OCI-LY7 (cell line): Measurements from ENCODE around the gene OSBP. TPM values are rescaled to one million over a fixed set of nuclear protein-coding genes. Genes with fewer than 3 reads are reported as not detected.

Source experiments
- BruUV-seq: library from RNA; stranded (reverse); fragments of 400-500 nt; replicated peaks from 2 replicates; lab custom pipeline; 2021; lab: Mats Ljungman, UMichigan
- CTCF ChIA-PET: fragments of 300-600 bp; sonication (Branson Sonifier 250); formaldehyde crosslinking; loops from one replicate; lab custom pipeline; 2022; ENCODE audit warnings: antibody characterized with exemption; ENCODE audit not compliant: unreplicated experiment; lab: Charles Lee
- POLR2A ChIA-PET: fragments of 300-600 bp; sonication (Branson Sonifier 250); formaldehyde crosslinking; loops from one replicate; lab custom pipeline; 2022; ENCODE audit warnings: antibody characterized with exemption; lab: Charles Lee
- DNase-seq: peaks from one replicate; pipeline ENCODE4 v3.0.0-alpha.2; 2015; ENCODE audit warnings: low spot score
- H2AFZ ChIP-seq: fragments of 200-600 bp; sonication (generic), shearing (Covaris generic); 2 replicates; pipeline ENCODE4 v1.6.1; 2014; ENCODE audit warnings: mild to moderate bottlenecking, antibody characterized with exemption, low read length, moderate library complexity
- H3K27ac ChIP-seq: fragments of 200-600 bp; sonication (generic); 2 replicates; pipeline ENCODE4 v1.5.1; 2014; ENCODE audit warnings: mixed run types, low read depth, mild to moderate bottlenecking, moderate library complexity, low read length, inconsistent platforms; ENCODE audit not compliant: poor library complexity, severe bottlenecking
- H3K36me3 ChIP-seq: fragments of 200-600 bp; sonication (generic); 2 replicates; pipeline ENCODE4 v1.6.1; 2014; ENCODE audit warnings: mild to moderate bottlenecking, antibody characterized with exemption, low read length, moderate library complexity, mixed read lengths; ENCODE audit not compliant: insufficient read depth
- H3K4me1 ChIP-seq: fragments of 200-600 bp; sonication (generic); 2 replicates; pipeline ENCODE4 v1.5.1; 2014; ENCODE audit warnings: mild to moderate bottlenecking, low read length; ENCODE audit not compliant: insufficient read depth, poor library complexity, severe bottlenecking
- H3K4me2 ChIP-seq: fragments of 200-600 bp; sonication (generic); 2 replicates; pipeline ENCODE4 v1.6.1; 2014; ENCODE audit warnings: mild to moderate bottlenecking, low read length
- H3K4me3 ChIP-seq: fragments of 200-600 bp; sonication (generic); 2 replicates; pipeline ENCODE4 v1.5.1; 2014; ENCODE audit warnings: mild to moderate bottlenecking, low read depth, low read length; ENCODE audit not compliant: poor library complexity, severe bottlenecking
- H3K79me2 ChIP-seq: fragments of 200-600 bp; sonication (generic); 2 replicates; pipeline ENCODE4 v1.6.1; 2016; ENCODE audit warnings: low read depth, mild to moderate bottlenecking, low read length, moderate library complexity, mixed read lengths; ENCODE audit not compliant: insufficient read depth
- H3K9me2 ChIP-seq: fragments of 200-600 bp; sonication (generic); 2 replicates; pipeline ENCODE4 v1.6.1; 2016; ENCODE audit warnings: mild to moderate bottlenecking, low read length, mixed read lengths; ENCODE audit not compliant: insufficient read depth
- H3K9me3 ChIP-seq: fragments of 200-600 bp; sonication (generic); 2 replicates; pipeline ENCODE4 v1.6.1; 2014; ENCODE audit warnings: mild to moderate bottlenecking, mixed run types, low read length, mixed read lengths
- H4K20me1 ChIP-seq: fragments of 200-600 bp; sonication (generic); 2 replicates; pipeline ENCODE4 v1.6.1; 2014; ENCODE audit warnings: mild to moderate bottlenecking, antibody characterized with exemption, low read length, moderate library complexity, mixed read lengths; ENCODE audit not compliant: insufficient read depth
- EZH2phosphoT487 ChIP-seq: fragments of 200-600 bp; sonication (generic); IDR thresholded peaks from 2 replicates; pipeline ENCODE4 v1.6.1; 2018; ENCODE audit warnings: low read depth, borderline replicate concordance, mild to moderate bottlenecking, mixed run types, antibody characterized with exemption, low read length, moderate library complexity, mixed read lengths
- intact Hi-C: fragments of 100-400 bp; cut with micrococcal nuclease; formaldehyde crosslinking; loops from one replicate; pipeline ENCODE4 v1.10.0; 2022; ENCODE audit not compliant: unreplicated experiment
- total RNA-seq, 2 experiments: library from RNA; depleted of rRNA in 1 of 2; stranded (reverse); fragments of >200 nt in 1 of 2; shearing (Covaris generic) in 1 of 2; gene quantifications; 2 replicates each; pipeline ENCODE4 v1.2.3, GENCODE V29; 2014 to 2022
- TF ChIP-seq, protein P1 (sequence below): fragments of 200-600 bp; sonication (generic); conservative IDR thresholded peaks from 2 replicates; pipeline ENCODE4 v1.5.1; 2014; ENCODE audit warnings: mild to moderate bottlenecking, antibody characterized with exemption, low read length, moderate library complexity, mixed read lengths

The OSBP gene
- total RNA-seq, 2 experiments from 2014 or later: 19.2 to 44.6 TPM

GRCh38 chr11:59615120-59615636 lies 396 bp downstream of the OSBP start:
- Histone ChIP-seq H4K20me1 (peaks cover 28% of the 10 kb centered on the region), H3K36me3 (peaks cover 33% of the 10 kb centered on the region), H3K27ac (peak overlapping the region; percentile 36), H3K9me3 (no peaks in the 10 kb centered on the region), H3K9me2 (no peaks in the 10 kb centered on the region), H3K4me1 (peaks cover 38% of the 10 kb centered on the region), H3K79me2 (peaks cover 42% of the 10 kb centered on the region), H3K4me2 (peak overlapping the region; percentile 100), H2AFZ (no peak overlapping the region), H3K4me3 (peak overlapping the region; percentile 98)
- TF ChIP-seq, protein P1, sequence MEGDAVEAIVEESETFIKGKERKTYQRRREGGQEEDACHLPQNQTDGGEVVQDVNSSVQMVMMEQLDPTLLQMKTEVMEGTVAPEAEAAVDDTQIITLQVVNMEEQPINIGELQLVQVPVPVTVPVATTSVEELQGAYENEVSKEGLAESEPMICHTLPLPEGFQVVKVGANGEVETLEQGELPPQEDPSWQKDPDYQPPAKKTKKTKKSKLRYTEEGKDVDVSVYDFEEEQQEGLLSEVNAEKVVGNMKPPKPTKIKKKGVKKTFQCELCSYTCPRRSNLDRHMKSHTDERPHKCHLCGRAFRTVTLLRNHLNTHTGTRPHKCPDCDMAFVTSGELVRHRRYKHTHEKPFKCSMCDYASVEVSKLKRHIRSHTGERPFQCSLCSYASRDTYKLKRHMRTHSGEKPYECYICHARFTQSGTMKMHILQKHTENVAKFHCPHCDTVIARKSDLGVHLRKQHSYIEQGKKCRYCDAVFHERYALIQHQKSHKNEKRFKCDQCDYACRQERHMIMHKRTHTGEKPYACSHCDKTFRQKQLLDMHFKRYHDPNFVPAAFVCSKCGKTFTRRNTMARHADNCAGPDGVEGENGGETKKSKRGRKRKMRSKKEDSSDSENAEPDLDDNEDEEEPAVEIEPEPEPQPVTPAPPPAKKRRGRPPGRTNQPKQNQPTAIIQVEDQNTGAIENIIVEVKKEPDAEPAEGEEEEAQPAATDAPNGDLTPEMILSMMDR: no peak
- CTCF ChIA-PET: interaction anchor here (0.6 to 1.0 kb wide), 2 partner anchors 56 to 190 kb away, joined by 3 read pairs; no protein-coding TSS in a partner anchor
- peak; percentile 64 for DNase-seq
- intact Hi-C loops: loop anchor here (5.0 kb wide), 2 partner anchors 343 to 1038 kb away; partner anchors contain the start of genes LPXN and ZFP91
- POLR2A ChIA-PET: interaction anchor here (0.7 to 2.9 kb wide), 5 partner anchors 19 to 66 kb away, joined by 3 to 13 read pairs (median 3); partner anchors contain the start of gene PATL1
- no TSS peak for BruUV-seq

DNA sequence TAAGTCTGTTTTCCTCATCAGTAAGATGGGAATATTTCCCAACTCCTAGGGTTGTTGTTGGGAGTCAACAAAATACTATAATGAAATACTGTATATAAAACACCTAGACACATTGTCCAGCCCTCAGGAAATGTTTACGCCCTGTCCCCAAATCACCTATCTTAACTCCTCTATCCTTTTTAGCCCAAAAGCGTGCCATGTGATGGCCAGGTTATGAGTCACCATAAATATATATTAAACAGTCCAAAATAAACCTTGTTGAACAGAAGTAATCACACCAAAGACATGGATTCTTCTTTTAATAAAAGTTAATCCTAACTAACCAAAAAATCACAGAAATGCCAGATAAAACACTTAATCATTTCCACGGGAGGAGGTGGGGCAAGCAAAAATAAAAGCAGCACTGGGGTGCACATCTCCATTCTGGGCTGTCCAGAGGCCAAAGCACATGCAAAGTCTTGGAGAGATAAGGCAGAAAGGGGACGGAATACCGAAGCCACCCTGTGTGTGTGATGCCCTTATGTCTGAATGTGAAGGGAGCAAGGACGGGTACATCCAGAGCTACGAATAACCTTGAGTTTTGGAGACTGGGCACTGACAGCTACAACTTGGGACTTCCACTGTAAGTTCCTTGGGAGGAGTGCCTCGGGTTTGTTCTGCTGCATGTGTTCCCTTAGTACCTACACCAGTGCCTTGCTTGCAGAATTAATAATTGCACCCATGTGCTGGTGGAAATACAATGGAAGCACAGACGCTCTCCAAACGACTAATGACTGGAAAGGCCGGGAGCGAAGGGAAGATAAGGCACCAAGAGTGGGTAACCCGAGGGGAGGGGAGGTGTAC lies 1.1 kb downstream of the OSBP start:
- Histone ChIP-seq H3K9me2 (no peaks in the 10 kb centered on the region), H4K20me1 (peaks cover 28% of the 10 kb centered on the region), H3K27ac (peak overlapping the region; percentile 36), H3K79me2 (peaks cover 42% of the 10 kb centered on the region), H3K36me3 (peaks cover 40% of the 10 kb centered on the region), H3K4me1 (peaks cover 38% of the 10 kb centered on the region), H3K4me3 (peak overlapping the region; percentile 98), H3K4me2 (peak overlapping the region; percentile 100), H2AFZ (no peak overlapping the region), H3K9me3 (no peaks in the 10 kb centered on the region)
- peak; percentile 8 for DNase-seq
- POLR2A ChIA-PET: interaction anchor here (2.0 kb wide), 1 partner anchor 20 kb away, joined by 5 read pairs; no protein-coding TSS in a partner anchor
- no TSS peak for BruUV-seq
- CTCF ChIA-PET: no interaction called here
- TF ChIP-seq, protein P1: no peak
- no peak for TF ChIP-seq EZH2phosphoT487
- intact Hi-C loops: loop anchor here (5.0 kb wide), 3 partner anchors 37 to 1037 kb away; partner anchors contain the start of genes LPXN and ZFP91
